ENCODE measurements around the gene GPN2.
"Not testable (repeated sequence)": the region's sequence is repeated elsewhere in the genome, so short reads cannot be mapped to it uniquely, and the experiment has no call there.

The GPN2 gene

GRCh38 chr1:26900001-26900814 is 10.1 kb upstream of the GPN2 start, which contains the start of gene GPATCH3:
Gene GPATCH3, minus strand, starts transcription at chr1:26900467. Its CDS starts 25 bp downstream, at chr1:26900442.
- DNase-seq: peak; percentile 87 to 88

DNA sequence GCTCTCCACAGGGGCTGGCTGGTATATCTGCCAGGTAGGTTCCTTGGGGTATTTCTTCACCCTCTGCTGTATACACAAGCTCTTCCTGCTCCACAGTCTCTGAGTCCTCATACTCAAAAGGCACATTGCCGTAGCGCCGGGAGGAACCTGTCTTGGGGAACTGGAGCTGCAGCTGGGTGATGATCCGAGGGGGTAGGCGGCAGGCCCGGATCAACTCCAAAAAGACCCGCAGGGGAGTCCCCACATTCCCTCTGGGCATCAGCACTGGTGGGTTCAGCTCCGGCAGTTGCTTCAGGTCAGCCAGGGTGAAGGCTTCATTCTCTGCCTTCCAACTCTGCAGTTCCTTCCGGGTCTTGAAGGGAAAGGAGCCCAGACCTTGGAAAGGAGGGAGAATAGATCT is 7.3 kb upstream of the GPN2 start:
- no peak for DNase-seq

DNA sequence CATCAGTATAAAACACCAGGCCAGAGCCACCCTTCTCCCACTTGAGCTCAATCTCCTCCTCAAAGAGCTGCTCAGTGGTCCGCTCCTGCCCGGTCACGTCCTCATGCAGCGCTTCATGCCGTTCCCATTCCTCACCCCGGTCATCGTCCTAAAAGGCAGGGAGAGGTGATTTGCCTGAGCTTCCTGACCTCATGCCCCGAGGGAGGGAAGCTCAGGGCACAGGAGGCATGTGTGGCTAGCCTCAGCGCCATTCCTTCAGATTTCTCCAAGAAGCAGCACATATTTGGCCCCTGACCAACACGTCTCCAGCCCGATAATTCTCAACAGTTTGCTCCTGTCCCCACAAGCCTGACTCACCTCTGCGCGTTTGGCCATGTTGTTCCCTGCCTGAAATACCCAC is 4.2 kb upstream of the GPN2 start:
- no peak for DNase-seq

DNA sequence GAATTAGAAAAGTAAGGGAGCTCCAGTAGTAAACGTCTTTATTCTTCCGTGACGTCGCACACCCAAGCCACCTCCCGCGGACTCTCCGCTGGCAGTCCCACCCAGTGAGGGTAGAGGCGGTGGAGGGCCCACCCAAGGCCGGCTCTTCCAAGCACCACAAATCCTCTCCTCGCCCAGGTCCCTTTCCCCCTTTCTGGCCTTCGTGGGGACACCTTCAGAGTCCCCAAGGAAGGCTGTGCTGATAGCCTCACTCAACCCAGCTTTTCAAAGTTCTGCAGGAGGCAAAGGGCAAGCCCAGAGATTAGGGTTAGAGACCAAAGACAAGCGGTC is 349 bp upstream of the GPN2 start:
- no peak for DNase-seq

DNA sequence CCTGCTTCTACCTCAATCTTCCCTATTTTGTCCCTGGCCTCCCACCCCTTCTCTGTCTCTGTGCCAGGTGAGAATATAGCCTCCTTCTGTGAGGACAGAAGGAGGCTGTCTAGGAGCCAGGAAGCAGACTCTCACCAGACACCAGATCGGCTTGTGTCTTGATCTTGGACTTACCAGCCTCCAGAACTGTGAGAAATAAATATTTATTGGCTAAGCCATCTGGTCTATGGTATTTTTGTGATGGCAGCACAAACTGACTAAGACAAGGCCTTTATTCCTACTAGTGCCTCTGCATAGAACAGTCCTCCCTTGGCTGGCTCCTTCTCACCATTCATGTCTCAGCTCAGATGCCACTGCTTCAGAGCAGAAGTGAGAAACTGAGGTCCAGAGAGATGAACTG is 1.9 kb downstream of the GPN2 start:
- DNase-seq: no peak

- no peak for DNase-seq
Observed at GRCh38 chr1:26887125-26887524, 3.0 kb downstream of the GPN2 start.

DNA sequence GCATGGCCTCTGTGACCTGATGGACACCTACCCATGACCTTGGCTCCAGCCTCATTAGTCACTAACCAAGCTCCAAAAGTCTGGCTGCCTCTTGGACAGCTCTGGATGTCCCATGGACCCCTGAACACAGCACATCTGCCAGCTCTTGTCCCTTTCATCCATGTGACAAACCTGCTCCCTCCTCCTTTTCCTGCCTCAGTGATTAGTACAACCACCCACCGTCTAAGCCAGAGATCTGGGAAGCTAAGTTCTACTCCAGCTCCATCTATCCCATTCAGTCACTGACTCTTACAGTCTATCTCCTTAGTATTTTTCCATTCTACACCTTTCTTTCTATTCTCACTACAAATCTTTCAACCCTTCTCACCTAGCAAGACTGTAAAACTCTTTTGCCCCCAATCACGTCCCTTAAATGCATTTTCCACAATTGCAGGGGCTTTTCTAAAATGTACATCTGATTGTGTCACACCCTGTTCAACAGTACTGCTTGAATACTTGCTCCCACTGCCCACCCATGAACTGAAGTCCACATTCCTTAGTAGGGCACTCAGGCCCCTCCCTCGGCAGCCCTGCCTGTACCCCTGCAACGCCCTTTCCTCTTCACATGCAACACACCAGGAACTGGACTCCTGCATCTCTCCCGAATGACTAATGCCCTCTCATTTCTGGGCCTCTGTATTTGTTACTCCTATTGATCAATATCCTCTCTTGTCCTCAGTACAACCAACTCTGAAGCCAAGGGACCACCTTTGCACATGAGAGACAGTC is 7.2 kb downstream of the GPN2 start:
- DNase-seq: no peak

DNA sequence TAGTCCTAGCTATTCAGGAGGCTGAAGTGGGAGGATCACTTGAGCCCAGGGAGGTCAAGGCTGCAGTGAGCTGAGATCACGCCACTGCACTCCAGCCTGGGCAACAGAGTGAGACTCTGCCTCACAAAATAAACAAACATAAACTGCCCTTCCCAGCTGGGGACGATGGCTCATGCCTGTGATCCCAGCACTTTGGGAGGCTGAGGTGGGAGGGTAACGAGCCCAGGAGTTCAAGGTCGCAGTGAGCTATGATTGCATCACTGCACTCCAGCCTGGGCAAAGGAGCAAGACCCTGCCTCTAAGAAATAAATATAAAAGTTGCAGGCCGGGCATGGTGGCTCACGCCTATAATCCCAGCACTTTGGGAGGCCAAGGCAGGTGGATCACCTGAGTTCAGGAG is 8.5 kb downstream of the GPN2 start:
- not testable (repeated sequence) for DNase-seq

DNA sequence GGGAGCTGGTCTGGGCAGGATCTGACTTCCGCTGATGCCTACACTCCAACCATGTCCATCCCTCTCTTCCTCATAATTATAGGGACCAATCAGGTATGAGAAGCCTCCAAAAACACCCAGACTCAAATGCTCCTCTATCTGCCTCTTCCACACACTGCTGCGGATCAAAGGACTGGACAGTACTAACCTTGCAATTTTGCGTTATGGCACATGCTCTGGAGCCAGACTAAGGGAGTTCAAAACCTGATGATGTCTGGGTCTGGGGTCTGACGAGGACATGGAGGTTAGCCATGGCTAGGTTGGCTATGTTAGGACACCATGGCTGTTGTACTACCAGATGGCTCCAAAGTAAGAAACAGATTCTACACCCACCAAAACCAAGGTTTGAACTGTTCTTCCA is 10.3 kb downstream of the GPN2 start:
- no peak for DNase-seq

GRCh38 chr1:26877326-26877725 is 12.8 kb downstream of the GPN2 start:
- DNase-seq: no peak

- DNase-seq: no peak
Observed at GRCh38 chr1:26874896-26875295, 15.2 kb downstream of the GPN2 start.

GRCh38 chr1:26873097-26873496 is 17.0 kb downstream of the GPN2 start:
- DNase-seq: not testable (repeated sequence)

DNA sequence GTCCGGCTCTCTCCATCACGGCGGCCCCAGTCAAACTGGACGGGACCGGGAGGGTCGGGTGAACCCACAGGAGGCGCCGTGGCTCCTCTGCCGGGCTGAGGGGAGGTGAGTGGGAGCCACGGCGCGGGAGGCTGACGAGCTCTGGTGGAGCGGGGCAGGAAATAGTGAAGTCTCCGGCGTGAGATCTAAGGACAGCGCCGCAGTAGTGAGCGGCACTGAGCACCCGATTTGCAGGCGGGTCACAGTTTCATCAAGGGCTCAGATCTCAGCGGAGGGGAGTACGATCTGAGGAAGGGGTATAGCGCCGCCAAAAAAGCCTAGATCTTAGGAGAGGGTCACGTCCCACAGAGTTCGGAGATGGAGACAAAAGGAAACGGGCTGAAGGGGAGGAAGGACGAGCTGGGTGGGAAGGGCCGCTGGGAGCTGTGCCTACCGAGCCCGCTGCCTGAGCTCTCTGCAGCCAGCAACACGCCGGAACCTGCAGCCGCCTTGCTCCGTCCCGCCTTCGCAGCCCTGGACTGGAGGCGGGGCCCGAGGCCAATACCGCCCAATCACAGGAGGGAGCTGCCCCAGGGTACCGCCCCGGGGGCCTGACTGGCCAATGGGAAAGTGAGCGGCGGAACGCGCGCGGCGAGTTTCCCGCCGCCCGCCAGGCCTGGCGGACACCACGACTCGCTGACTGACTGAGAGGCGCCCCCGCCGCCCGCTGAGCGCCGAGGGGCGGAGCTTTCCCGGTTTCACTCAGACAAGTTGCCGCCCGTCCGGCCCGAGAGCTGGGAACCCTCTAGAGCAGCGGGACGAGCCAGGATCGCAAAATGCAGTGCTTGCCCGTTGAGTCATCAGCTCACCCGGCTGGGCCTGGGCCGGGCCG is 25.2 kb downstream of the GPN2 start:
- DNase-seq: peak; percentile 88 to 90

DNA sequence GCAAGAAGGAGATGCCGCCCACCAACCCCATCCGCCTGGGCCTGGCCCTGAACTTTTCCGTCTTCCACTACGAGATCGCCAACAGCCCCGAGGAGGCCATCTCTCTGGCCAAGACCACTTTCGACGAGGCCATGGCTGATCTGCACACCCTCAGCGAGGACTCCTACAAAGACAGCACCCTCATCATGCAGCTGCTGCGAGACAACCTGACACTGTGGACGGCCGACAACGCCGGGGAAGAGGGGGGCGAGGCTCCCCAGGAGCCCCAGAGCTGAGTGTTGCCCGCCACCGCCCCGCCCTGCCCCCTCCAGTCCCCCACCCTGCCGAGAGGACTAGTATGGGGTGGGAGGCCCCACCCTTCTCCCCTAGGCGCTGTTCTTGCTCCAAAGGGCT is 26.4 kb downstream of the GPN2 start:
- DNase-seq: no peak

DNA sequence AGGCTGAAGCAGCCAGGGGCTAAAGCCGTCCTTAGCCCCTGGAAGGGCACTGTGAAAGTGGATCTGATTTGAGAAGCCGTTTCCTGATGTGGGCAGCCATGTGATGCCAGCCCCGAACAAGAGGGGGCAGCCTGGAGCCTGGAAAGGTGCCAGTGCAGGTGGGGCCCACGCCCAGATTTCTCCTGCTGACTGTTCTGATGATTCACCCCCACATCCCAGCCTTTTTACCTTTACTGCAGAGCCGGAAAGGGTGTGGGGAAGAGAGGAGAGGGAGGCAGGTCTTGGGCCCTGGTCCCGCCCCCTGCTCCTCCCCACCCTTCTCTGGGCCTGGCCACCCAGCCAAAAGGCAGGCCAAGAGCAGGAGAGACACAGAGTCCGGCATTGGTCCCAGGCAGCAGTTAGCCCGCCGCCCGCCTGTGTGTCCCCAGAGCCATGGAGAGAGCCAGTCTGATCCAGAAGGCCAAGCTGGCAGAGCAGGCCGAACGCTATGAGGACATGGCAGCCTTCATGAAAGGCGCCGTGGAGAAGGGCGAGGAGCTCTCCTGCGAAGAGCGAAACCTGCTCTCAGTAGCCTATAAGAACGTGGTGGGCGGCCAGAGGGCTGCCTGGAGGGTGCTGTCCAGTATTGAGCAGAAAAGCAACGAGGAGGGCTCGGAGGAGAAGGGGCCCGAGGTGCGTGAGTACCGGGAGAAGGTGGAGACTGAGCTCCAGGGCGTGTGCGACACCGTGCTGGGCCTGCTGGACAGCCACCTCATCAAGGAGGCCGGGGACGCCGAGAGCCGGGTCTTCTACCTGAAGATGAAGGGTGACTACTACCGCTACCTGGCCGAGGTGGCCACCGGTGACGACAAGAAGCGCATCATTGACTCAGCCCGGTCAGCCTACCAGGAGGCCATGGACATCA is 27.1 kb downstream of the GPN2 start, which contains the start of gene SFN:
Gene SFN, plus strand, starts transcription at position 369 of the 904 bp plus-strand sequence. Its CDS starts 64 bp downstream, at position 433.
- DNase-seq: peak; percentile 42 to 47

DNA sequence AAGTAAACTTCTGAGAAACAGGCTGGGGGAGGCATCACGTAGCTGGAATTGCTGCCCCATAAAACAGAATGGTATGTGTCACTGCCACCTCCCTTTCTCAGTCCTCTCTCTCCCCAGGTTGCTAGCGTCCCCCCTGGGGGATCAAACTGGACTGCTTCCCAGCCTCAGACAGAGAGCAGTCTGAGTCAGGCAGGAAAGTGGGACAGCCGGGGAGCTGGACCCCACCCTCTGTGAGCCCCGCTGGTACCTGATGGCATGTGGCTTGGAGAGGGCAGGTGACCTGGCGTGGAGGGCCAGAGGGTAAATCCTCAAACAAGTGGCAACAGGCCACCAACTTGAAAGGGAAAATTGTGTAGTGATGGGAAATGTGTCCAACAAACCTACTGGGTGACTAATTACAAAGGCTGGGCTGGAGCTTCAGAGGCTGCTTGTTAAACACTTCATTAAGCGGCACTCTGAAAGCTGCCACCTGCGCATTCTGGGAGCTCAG is 28.1 kb downstream of the GPN2 start:
- DNase-seq: no peak

DNA sequence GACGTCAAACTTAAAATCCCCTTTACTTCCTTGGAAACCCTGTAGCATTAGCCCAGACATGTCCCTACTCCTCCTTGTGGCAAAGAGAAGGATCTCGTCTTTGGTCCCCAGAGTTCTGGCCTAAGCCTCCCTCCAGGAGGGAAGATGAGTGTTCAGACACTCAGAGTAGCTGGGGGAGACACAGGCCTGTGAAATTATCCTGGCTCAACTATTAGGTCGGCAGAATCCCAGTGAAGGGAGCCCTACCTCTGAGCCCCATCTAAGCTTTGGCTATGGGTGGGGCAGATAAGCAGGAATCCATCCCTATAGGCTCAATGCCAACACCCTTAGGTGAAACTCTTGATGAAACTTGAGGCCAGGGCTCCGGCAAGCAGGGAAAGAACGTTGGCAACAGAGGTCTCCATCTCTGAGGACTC is 28.8 kb downstream of the GPN2 start:
- DNase-seq: no peak

- DNase-seq: no peak
Observed at GRCh38 chr1:26858891-26859640, 31.0 kb downstream of the GPN2 start.

- DNase-seq: no peak
Observed at GRCh38 chr1:26858160-26858559, 31.9 kb downstream of the GPN2 start.

DNA sequence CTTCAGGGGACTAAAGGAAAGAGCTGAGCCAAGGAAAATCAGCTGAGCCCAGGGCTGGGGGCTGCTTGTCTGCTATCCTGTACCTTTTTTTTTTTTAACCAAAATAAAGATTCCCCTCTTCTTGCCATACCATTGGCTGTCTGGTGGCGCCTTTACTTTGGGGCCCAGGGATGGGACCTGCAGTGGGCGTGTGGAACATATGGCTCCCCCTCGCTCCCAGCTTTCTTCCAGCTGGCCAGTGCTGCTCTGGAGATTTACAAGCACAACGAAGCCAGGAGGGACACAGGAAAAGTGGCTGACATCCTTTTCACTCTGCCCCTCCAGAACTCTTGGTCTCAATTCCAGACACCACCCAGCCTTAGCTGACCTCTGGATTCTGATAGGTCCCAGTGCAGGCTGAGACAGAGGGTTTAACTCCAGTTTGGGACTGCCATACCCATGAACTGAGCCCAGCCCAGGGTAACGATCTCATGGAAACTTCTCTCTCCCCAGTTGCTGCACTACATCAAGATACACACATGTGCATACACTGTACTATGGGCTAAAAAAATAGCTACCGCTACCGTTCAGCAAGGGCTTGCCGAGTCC is 32.5 kb downstream of the GPN2 start:
- DNase-seq: no peak
